Esophagus squamous epithelium (tissue), 4 donors: Measurements from ENCODE around the gene MAP1S.

Source experiments
- CTCF ChIP-seq, 6 experiments: fragments of 450-650 bp in 4 of 6; fragments of 200-600 bp in 2 of 6; sonication (generic) in 2 of 6; IDR thresholded peaks; one replicate each; pipeline ENCODE4 v1.5.1; 2016 to 2019; ENCODE audit warnings: antibody characterized with exemption in 6 of 6, mild to moderate bottlenecking in 4 of 6, moderate library complexity in 4 of 6
- POLR2A ChIP-seq, 4 donors: fragments of 450-650 bp; IDR thresholded peaks; one replicate each; pipeline ENCODE4 v1.6.1; 2017; ENCODE audit warnings: antibody characterized with exemption in 4 of 4, mild to moderate bottlenecking in 4 of 4, moderate library complexity in 3 of 4

- TF ChIP-seq CTCF (IDR thresholded peaks at IDR 0.05) (peak in 1 of 6 experiments; percentile 15), POLR2A (IDR thresholded peaks at IDR 0.05) (no peak)
These were observed 6.3 kb downstream of the MAP1S start for GRCh38 chr19:17725422-17726078.
